H1 (cell line): ENCODE measurements around the gene SCUBE2. TPM values are rescaled to one million over a fixed set of nuclear protein-coding genes. Genes with fewer than 3 reads are reported as not detected.

ENCODE experiments used
- CREB1 ChIP-seq: IDR thresholded peaks from 2 replicates; pipeline ENCODE4 v1.6.1; 2012; ENCODE audit warnings: inconsistent platforms
- EP300 ChIP-seq, 2 experiments: IDR thresholded peaks; 1 replicate in 1 of 2; 2 replicates in 1 of 2; pipeline ENCODE4 v1.6.1; 2011 to 2012; ENCODE audit warnings: low read depth in 2 of 2, low read length in 2 of 2, mild to moderate bottlenecking in 2 of 2, borderline replicate concordance in 1 of 2, inconsistent platforms in 1 of 2, moderate library complexity in 1 of 2
- polyA plus RNA-seq, 7 experiments: library from polyadenylated mRNA; depleted of rRNA in 3 of 7; stranded (reverse) in 5 of 7; unstranded in 2 of 7; fragments of >200 nt in 5 of 7; fragments of 200-250 nt in 2 of 7; gene quantifications; 1 replicate in 5 of 7; 2 replicates in 1 of 7; 4 replicates in 1 of 7; pipeline versions ENCODE4 v1.2.1 to v1.2.3, GENCODE V29; 2011 to 2013; ENCODE audit warnings: missing spikeins in 2 of 7, mixed read lengths in 2 of 7
- total RNA-seq: library from RNA; stranded (reverse); fragmentation: NEBNext Ultra II Directional; extraction: Animal tissue kit (Norgen Biotek cat#: 25700); gene quantifications from 2 replicates; pipeline ENCODE4 v1.2.1, GENCODE V29; 2021
- TF ChIP-seq, protein P1 (sequence below): IDR thresholded peaks from 2 replicates; pipeline ENCODE4 v1.6.1; 2011; ENCODE audit warnings: low read length, improper control_type of control experiment

The SCUBE2 gene
- total and polyA plus RNA-seq, 2 of the 8 experiments (the other 6 are each of a cell fraction or from before 2014, with no cell fraction given), result 0.29 to 1.2 TPM

DNA sequence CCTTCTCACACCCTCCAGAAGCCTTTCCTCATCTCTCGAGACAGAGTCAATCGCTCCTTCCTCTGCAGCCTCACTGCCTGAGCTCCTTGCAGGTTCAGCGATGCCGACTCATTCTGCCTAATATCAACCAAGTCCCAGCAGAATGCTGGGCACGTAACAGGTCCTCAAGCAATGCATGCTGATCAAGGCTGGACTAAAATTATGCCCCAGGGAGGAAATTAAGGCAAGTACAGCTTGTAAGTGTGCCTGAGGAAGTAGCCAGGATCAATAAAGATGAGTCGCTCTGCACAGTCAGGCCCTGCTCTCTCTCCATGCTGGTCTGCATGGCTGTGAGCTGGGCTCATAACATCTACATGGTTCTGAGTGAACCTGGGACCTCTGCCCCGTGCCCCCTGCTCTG, 62.0 kb downstream of the SCUBE2 start (continued):
- TF ChIP-seq CREB1, result no peak
- TF ChIP-seq, protein P1, sequence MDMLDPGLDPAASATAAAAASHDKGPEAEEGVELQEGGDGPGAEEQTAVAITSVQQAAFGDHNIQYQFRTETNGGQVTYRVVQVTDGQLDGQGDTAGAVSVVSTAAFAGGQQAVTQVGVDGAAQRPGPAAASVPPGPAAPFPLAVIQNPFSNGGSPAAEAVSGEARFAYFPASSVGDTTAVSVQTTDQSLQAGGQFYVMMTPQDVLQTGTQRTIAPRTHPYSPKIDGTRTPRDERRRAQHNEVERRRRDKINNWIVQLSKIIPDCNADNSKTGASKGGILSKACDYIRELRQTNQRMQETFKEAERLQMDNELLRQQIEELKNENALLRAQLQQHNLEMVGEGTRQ, result no peak
- no peak for TF ChIP-seq EP300 (IDR thresholded peaks at IDR 0.05; ENCODE audit: borderline replicate concordance in 1 of 2, low read depth in 2 of 2, low read length in 2 of 2)
